ENCODE measurements around the gene FCRL4. TPM values are rescaled to one million over a fixed set of nuclear protein-coding genes. Genes with fewer than 3 reads are reported as not detected.

Gene FCRL4
- total and polyA plus RNA-seq, 3 experiments from 2014 or later = not detected

GRCh38 chr1:157618190-157618589 lies 20.3 kb upstream of the FCRL4 start:
- no peak overlapping the region for H3K4me3 Mint-ChIP-seq
- no peaks in the 10 kb centered on the region for H3K27me3 ChIP-seq (ENCODE audit: insufficient read depth, low read length, poor library complexity, severe bottlenecking)
- no peaks in the 10 kb centered on the region for H3K4me1 ChIP-seq (ENCODE audit: insufficient read depth, low read length)
- ChIA-PET CTCF (no interaction called here), POLR2A (no interaction called here)
- no peak overlapping the region for H3K27ac ChIP-seq (ENCODE audit: low read depth, low read length)
- H3K27me3 Mint-ChIP-seq = peaks cover 0 to 5% of the 10 kb centered on the region in 2 donors
- H3K9me3 Mint-ChIP-seq = no peaks in the 10 kb centered on the region
- peak overlapping the region in 1 of 8 donors; percentile 3 for H3K27ac Mint-ChIP-seq
- DNase-seq = no peak
- no peaks in the 10 kb centered on the region for H3K36me3 ChIP-seq (ENCODE audit: insufficient read depth, low read length)
- H3K9me3 ChIP-seq (ENCODE audit: low read length) = no peaks in the 10 kb centered on the region
- H3K36me3 Mint-ChIP-seq = no peaks in the 10 kb centered on the region
- H3K4me1 Mint-ChIP-seq = no peaks in the 10 kb centered on the region
- no peak overlapping the region for H3K4me3 ChIP-seq (ENCODE audit: low read length)

DNA sequence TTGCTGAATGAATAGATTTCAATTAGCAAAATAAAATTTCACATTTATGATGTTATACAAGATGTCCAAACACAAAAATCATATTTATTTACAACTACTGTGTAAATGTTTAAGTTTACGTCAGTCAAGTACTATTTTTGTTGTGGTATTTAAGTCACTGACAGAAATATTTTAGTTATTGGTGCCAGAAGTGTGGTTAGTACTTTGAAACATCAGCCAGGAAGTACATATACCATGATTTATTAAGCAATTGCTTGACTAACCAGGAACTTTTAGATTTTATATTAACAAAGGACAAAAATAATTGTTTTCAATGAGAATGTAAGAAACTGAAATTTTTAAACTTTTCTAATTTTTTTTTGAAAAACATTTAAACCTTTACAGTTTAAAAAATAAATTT lies 2.4 kb upstream of the FCRL4 start:
- H3K27ac Mint-ChIP-seq = no peak overlapping the region
- no peak for DNase-seq
- Histone ChIP-seq H3K27ac (ENCODE audit: low read depth, low read length) (no peak overlapping the region), H3K4me1 (ENCODE audit: insufficient read depth, low read length) (no peaks in the 10 kb centered on the region), H3K9me3 (ENCODE audit: low read length) (no peaks in the 10 kb centered on the region), H3K4me3 (ENCODE audit: low read length) (no peak overlapping the region), H3K36me3 (ENCODE audit: insufficient read depth, low read length) (no peaks in the 10 kb centered on the region), H3K27me3 (ENCODE audit: insufficient read depth, low read length, poor library complexity, severe bottlenecking) (no peaks in the 10 kb centered on the region)
- peaks cover 4 to 12% (median 10%) of the 10 kb centered on the region in 3 donors for H3K4me1 Mint-ChIP-seq
- H3K9me3 Mint-ChIP-seq = no peaks in the 10 kb centered on the region
- no peaks in the 10 kb centered on the region for H3K36me3 Mint-ChIP-seq
- H3K4me3 Mint-ChIP-seq = no peak overlapping the region
- ChIA-PET POLR2A (no interaction called here), CTCF (no interaction called here)
- H3K27me3 Mint-ChIP-seq = peaks cover 8 to 40% of the 10 kb centered on the region in 2 donors

- no peaks in the 10 kb centered on the region for H3K36me3 Mint-ChIP-seq
- H3K4me3 Mint-ChIP-seq = no peak overlapping the region
- H3K9me3 ChIP-seq (ENCODE audit: low read length) = no peaks in the 10 kb centered on the region
- H3K27me3 ChIP-seq (ENCODE audit: insufficient read depth, low read length, poor library complexity, severe bottlenecking) = no peaks in the 10 kb centered on the region
- H3K4me1 ChIP-seq (ENCODE audit: insufficient read depth, low read length) = no peaks in the 10 kb centered on the region
- no peak overlapping the region for H3K4me3 ChIP-seq (ENCODE audit: low read length)
- H3K9me3 Mint-ChIP-seq = peaks cover 0 to 3% (median 0%) of the 10 kb centered on the region in 5 donors
- CTCF ChIA-PET = interaction anchor here (1.0 kb wide), 1 partner anchor 8 kb away, joined by 3 read pairs; no protein-coding TSS in a partner anchor
- peaks cover 0 to 21% of the 10 kb centered on the region in 2 donors for H3K27me3 Mint-ChIP-seq
- H3K36me3 ChIP-seq (ENCODE audit: insufficient read depth, low read length) = no peaks in the 10 kb centered on the region
- POLR2A ChIA-PET = no interaction called here
- no peak overlapping the region for H3K27ac ChIP-seq (ENCODE audit: low read depth, low read length)
- peak overlapping the region in 1 of 8 donors; percentile 4 for H3K27ac Mint-ChIP-seq
- DNase-seq = no peak
- peaks cover 5 to 13% (median 10%) of the 10 kb centered on the region in 3 donors for H3K4me1 Mint-ChIP-seq
Measured at GRCh38 chr1:157596384-157596783, 1.5 kb downstream of the FCRL4 start.

GRCh38 chr1:157595356-157595755 lies 2.5 kb downstream of the FCRL4 start:
- Histone ChIP-seq H3K4me1 (ENCODE audit: insufficient read depth, low read length) (no peaks in the 10 kb centered on the region), H3K4me3 (ENCODE audit: low read length) (no peak overlapping the region), H3K27me3 (ENCODE audit: insufficient read depth, low read length, poor library complexity, severe bottlenecking) (no peaks in the 10 kb centered on the region), H3K27ac (ENCODE audit: low read depth, low read length) (no peak overlapping the region), H3K9me3 (ENCODE audit: low read length) (no peaks in the 10 kb centered on the region), H3K36me3 (ENCODE audit: insufficient read depth, low read length) (no peaks in the 10 kb centered on the region)
- peaks cover 0 to 3% (median 0%) of the 10 kb centered on the region in 5 donors for H3K9me3 Mint-ChIP-seq
- CTCF ChIA-PET = no interaction called here
- peaks cover 5 to 13% (median 10%) of the 10 kb centered on the region in 3 donors for H3K4me1 Mint-ChIP-seq
- peak overlapping the region in 1 of 8 donors; percentile 9 for H3K27ac Mint-ChIP-seq
- peaks cover 0 to 16% of the 10 kb centered on the region in 2 donors for H3K27me3 Mint-ChIP-seq
- H3K36me3 Mint-ChIP-seq = no peaks in the 10 kb centered on the region
- POLR2A ChIA-PET = no interaction called here
- peak overlapping the region in 1 of 7 donors; percentile 11 for H3K4me3 Mint-ChIP-seq
- no peak for DNase-seq

GRCh38 chr1:157585984-157586383 lies 11.9 kb downstream of the FCRL4 start:
- peaks cover 0 to 2% (median 0%) of the 10 kb centered on the region in 3 donors for H3K36me3 Mint-ChIP-seq
- H3K4me1 Mint-ChIP-seq = peaks cover 0 to 4% (median 2%) of the 10 kb centered on the region in 3 donors
- H3K27me3 Mint-ChIP-seq = peaks cover 12 to 53% of the 10 kb centered on the region in 2 donors
- Histone ChIP-seq H3K9me3 (ENCODE audit: low read length) (no peaks in the 10 kb centered on the region), H3K4me1 (ENCODE audit: insufficient read depth, low read length) (no peaks in the 10 kb centered on the region), H3K36me3 (ENCODE audit: insufficient read depth, low read length) (no peaks in the 10 kb centered on the region), H3K27me3 (ENCODE audit: insufficient read depth, low read length, poor library complexity, severe bottlenecking) (no peaks in the 10 kb centered on the region), H3K4me3 (ENCODE audit: low read length) (no peak overlapping the region), H3K27ac (ENCODE audit: low read depth, low read length) (no peak overlapping the region)
- ChIA-PET POLR2A (no interaction called here), CTCF (no interaction called here)
- no peak for DNase-seq
- peaks cover 0 to 4% (median 0%) of the 10 kb centered on the region in 5 donors for H3K9me3 Mint-ChIP-seq
- no peak overlapping the region for H3K4me3 Mint-ChIP-seq
- H3K27ac Mint-ChIP-seq = no peak overlapping the region

DNA sequence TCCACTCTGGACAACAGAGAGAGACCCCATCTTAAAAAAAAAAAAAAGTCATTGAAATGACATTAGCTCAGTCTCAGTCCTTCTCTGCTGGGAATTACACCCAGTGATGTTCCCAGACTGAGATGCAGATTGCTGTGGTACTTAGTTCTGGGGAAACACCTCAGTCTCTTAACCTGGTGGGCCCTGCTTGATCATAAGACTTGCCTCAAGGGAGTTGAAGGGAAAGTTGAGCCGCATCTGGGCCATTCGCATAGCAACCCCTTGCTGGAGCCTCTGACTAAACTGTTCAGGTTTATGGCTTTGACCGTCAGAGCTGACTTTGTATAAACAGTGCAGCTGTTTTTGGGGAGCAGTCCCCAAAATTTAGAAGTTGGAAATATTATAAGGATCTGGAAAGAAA lies 13.4 kb downstream of the FCRL4 start:
- POLR2A ChIA-PET = no interaction called here
- H3K4me1 Mint-ChIP-seq = peaks cover 4% of the 10 kb centered on the region in 3 donors
- H3K27ac ChIP-seq (ENCODE audit: low read depth, low read length) = no peak overlapping the region
- H3K36me3 ChIP-seq (ENCODE audit: insufficient read depth, low read length) = no peaks in the 10 kb centered on the region
- H3K36me3 Mint-ChIP-seq = peaks cover 0 to 2% (median 0%) of the 10 kb centered on the region in 3 donors
- H3K9me3 ChIP-seq (ENCODE audit: low read length) = no peaks in the 10 kb centered on the region
- no peaks in the 10 kb centered on the region for H3K4me1 ChIP-seq (ENCODE audit: insufficient read depth, low read length)
- H3K27ac Mint-ChIP-seq = no peak overlapping the region
- CTCF ChIA-PET = interaction anchor here (1.0 to 1.6 kb wide), 2 partner anchors 9 to 19 kb away, joined by 3 to 6 read pairs; no protein-coding TSS in a partner anchor
- H3K4me3 Mint-ChIP-seq = no peak overlapping the region
- H3K27me3 ChIP-seq (ENCODE audit: insufficient read depth, low read length, poor library complexity, severe bottlenecking) = no peaks in the 10 kb centered on the region
- H3K4me3 ChIP-seq (ENCODE audit: low read length) = no peak overlapping the region
- DNase-seq = no peak
- peaks cover 0 to 4% (median 0%) of the 10 kb centered on the region in 5 donors for H3K9me3 Mint-ChIP-seq
- peaks cover 12 to 47% of the 10 kb centered on the region in 2 donors for H3K27me3 Mint-ChIP-seq

DNA sequence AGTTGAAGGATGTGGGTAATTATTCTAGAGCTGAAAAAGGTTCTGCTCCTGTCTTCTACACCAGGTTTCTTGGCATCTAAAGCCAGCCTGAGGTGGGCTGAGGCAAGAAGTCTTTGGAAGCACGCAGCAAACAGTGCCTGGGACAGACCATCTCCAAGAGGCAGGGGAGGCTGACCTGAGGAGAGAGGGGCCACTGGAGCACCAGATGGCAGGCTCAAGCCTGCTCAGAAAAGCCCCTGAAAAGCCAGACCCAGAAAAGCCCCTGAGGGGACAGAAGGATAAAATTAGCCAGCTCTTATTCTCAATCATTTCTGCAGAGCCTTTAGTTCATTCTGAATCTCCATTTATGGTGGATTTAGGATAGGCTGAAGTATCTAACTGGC lies 17.1 kb downstream of the FCRL4 start:
- peak overlapping the region in 1 of 8 donors; percentile 7 for H3K27ac Mint-ChIP-seq

GRCh38 chr1:157580179-157580827 lies 17.6 kb downstream of the FCRL4 start:
- H3K27me3 ChIP-seq (ENCODE audit: insufficient read depth, low read length, poor library complexity, severe bottlenecking) = no peaks in the 10 kb centered on the region
- ChIA-PET POLR2A (interaction anchor here (0.6 kb wide), 1 partner anchor 1640 kb away, joined by 4 read pairs; no protein-coding TSS in a partner anchor), CTCF (interaction anchor here (0.7 to 2.8 kb wide), 15 partner anchors 8 to 544 kb away, joined by 3 to 11 read pairs (median 5); no protein-coding TSS in a partner anchor)
- H3K9me3 ChIP-seq (ENCODE audit: low read length) = no peaks in the 10 kb centered on the region
- Mint-ChIP-seq H3K4me3 (no peak overlapping the region), H3K27me3 (peaks cover 11 to 23% of the 10 kb centered on the region in 2 donors), H3K36me3 (peaks cover 0 to 2% (median 0%) of the 10 kb centered on the region in 3 donors), H3K4me1 (peaks cover 4% of the 10 kb centered on the region in 3 donors), H3K9me3 (peaks cover 0 to 4% (median 0%) of the 10 kb centered on the region in 5 donors), H3K27ac (peak overlapping the region in 1 of 8 donors; percentile 7)
- no peak overlapping the region for H3K27ac ChIP-seq (ENCODE audit: low read depth, low read length)
- H3K4me1 ChIP-seq (ENCODE audit: insufficient read depth, low read length) = no peaks in the 10 kb centered on the region
- no peak overlapping the region for H3K4me3 ChIP-seq (ENCODE audit: low read length)
- peak in 2 of 5 donors; percentile 32 to 36 for DNase-seq
- no peaks in the 10 kb centered on the region for H3K36me3 ChIP-seq (ENCODE audit: insufficient read depth, low read length)

More for the DNA sequence above, 17.1 kb downstream of the FCRL4 start:
- Histone ChIP-seq H3K9me3 (ENCODE audit: low read length) (no peaks in the 10 kb centered on the region), H3K4me3 (ENCODE audit: low read length) (no peak overlapping the region), H3K36me3 (ENCODE audit: insufficient read depth, low read length) (no peaks in the 10 kb centered on the region), H3K4me1 (ENCODE audit: insufficient read depth, low read length) (no peaks in the 10 kb centered on the region), H3K27ac (ENCODE audit: low read depth, low read length) (no peak overlapping the region), H3K27me3 (ENCODE audit: insufficient read depth, low read length, poor library complexity, severe bottlenecking) (no peaks in the 10 kb centered on the region)
- peaks cover 15 to 27% of the 10 kb centered on the region in 2 donors for H3K27me3 Mint-ChIP-seq
- POLR2A ChIA-PET = interaction anchor here (0.6 kb wide), 1 partner anchor 1640 kb away, joined by 4 read pairs; no protein-coding TSS in a partner anchor
- CTCF ChIA-PET = interaction anchor here (0.7 to 2.8 kb wide), 12 partner anchors 8 to 544 kb away, joined by 3 to 11 read pairs (median 6); no protein-coding TSS in a partner anchor
- H3K4me3 Mint-ChIP-seq = no peak overlapping the region
- peaks cover 4% of the 10 kb centered on the region in 3 donors for H3K4me1 Mint-ChIP-seq
- DNase-seq = no peak
- peaks cover 0 to 4% (median 0%) of the 10 kb centered on the region in 5 donors for H3K9me3 Mint-ChIP-seq
- peaks cover 0 to 2% (median 0%) of the 10 kb centered on the region in 3 donors for H3K36me3 Mint-ChIP-seq

Data from CD8-positive, alpha-beta memory T cell (primary cell).